Measurements from ENCODE around the gene KLF5.

Gene KLF5

GRCh38 chr13:73089213-73089612, 30.4 kb downstream of the KLF5 start:
- Histone ChIP-seq H3K36me3 (no peaks in the 10 kb centered on the region), H3K4me1 (ENCODE audit: control insufficient read depth in 1 of 2, insufficient read depth in 1 of 2, low read depth in 1 of 2, low read length in 1 of 2) (peaks cover 8 to 10% of the 10 kb centered on the region in 2 experiments), H3K9me3 (peaks cover 3% of the 10 kb centered on the region), H3K27ac (no peak overlapping the region), H3K4me3 (ENCODE audit: low read depth in 1 of 2, low read length in 1 of 2) (no peak overlapping the region), H3K27me3 (no peaks in the 10 kb centered on the region)
- no peak for TF ChIP-seq CTCF (IDR thresholded peaks at IDR 0.05)

- H3K27me3 ChIP-seq = no peaks in the 10 kb centered on the region
- H3K9me3 ChIP-seq = peaks cover 3% of the 10 kb centered on the region
- no peak overlapping the region for H3K27ac ChIP-seq
- H3K4me3 ChIP-seq (ENCODE audit: low read depth in 1 of 2, low read length in 1 of 2) = no peak overlapping the region
- TF ChIP-seq CTCF (IDR thresholded peaks at IDR 0.05) = no peak
- peaks cover 8 to 10% of the 10 kb centered on the region in 2 experiments for H3K4me1 ChIP-seq (ENCODE audit: control insufficient read depth in 1 of 2, insufficient read depth in 1 of 2, low read depth in 1 of 2, low read length in 1 of 2)
- H3K36me3 ChIP-seq = no peaks in the 10 kb centered on the region
Measured at GRCh38 chr13:73090116-73090822, 31.5 kb downstream of the KLF5 start.

- Histone ChIP-seq H3K9me3 (peaks cover 3% of the 10 kb centered on the region), H3K4me1 (ENCODE audit: control insufficient read depth in 1 of 2, insufficient read depth in 1 of 2, low read depth in 1 of 2, low read length in 1 of 2) (peaks cover 8 to 10% of the 10 kb centered on the region in 2 experiments), H3K4me3 (ENCODE audit: low read depth in 1 of 2, low read length in 1 of 2) (no peak overlapping the region), H3K36me3 (no peaks in the 10 kb centered on the region), H3K27ac (no peak overlapping the region), H3K27me3 (no peaks in the 10 kb centered on the region)
- TF ChIP-seq CTCF (IDR thresholded peaks at IDR 0.05) = no peak
Measured at GRCh38 chr13:73090823-73091187, 32.0 kb downstream of the KLF5 start.

GRCh38 chr13:73092829-73093228, 34.0 kb downstream of the KLF5 start:
- H3K4me1 ChIP-seq (ENCODE audit: control insufficient read depth in 1 of 2, insufficient read depth in 1 of 2, low read depth in 1 of 2, low read length in 1 of 2) = peaks cover 8 to 10% of the 10 kb centered on the region in 2 experiments
- TF ChIP-seq CTCF (IDR thresholded peaks at IDR 0.05) = no peak
- H3K27ac ChIP-seq = no peak overlapping the region
- H3K27me3 ChIP-seq = no peaks in the 10 kb centered on the region
- no peak overlapping the region for H3K4me3 ChIP-seq (ENCODE audit: low read depth in 1 of 2, low read length in 1 of 2)
- H3K9me3 ChIP-seq = peaks cover 3% of the 10 kb centered on the region
- no peaks in the 10 kb centered on the region for H3K36me3 ChIP-seq

- Histone ChIP-seq H3K4me3 (ENCODE audit: low read depth in 1 of 2, low read length in 1 of 2) (no peak overlapping the region), H3K9me3 (no peaks in the 10 kb centered on the region), H3K27me3 (no peaks in the 10 kb centered on the region), H3K36me3 (no peaks in the 10 kb centered on the region), H3K4me1 (ENCODE audit: control insufficient read depth in 1 of 2, insufficient read depth in 1 of 2, low read depth in 1 of 2, low read length in 1 of 2) (no peaks in the 10 kb centered on the region), H3K27ac (no peak overlapping the region)
- TF ChIP-seq CTCF (IDR thresholded peaks at IDR 0.05) = no peak
Measured at GRCh38 chr13:73096173-73096572, 37.4 kb downstream of the KLF5 start.

Data from neutrophil (primary cell).